Stomach (tissue), 4 donors: ENCODE data around the gene RXRA.

Experiments used
- POLR2A ChIP-seq, 4 donors: fragments of 450-650 bp; IDR thresholded peaks; one replicate each; pipeline ENCODE4 v1.6.1; 2016; ENCODE audit warnings: antibody characterized with exemption in 4 of 4, control low read depth in 2 of 4, mild to moderate bottlenecking in 1 of 4, moderate library complexity in 1 of 4
- POLR2AphosphoS5 ChIP-seq, 3 donors: sonication (generic); formaldehyde crosslinking; IDR thresholded peaks; one replicate each; pipeline ENCODE4 v1.6.1; 2016; ENCODE audit warnings: antibody characterized with exemption in 3 of 3

GRCh38 chr9:134350416-134350994, 24.2 kb downstream of the RXRA start:
- TF ChIP-seq POLR2A (IDR thresholded peaks at IDR 0.05) (no peak), POLR2AphosphoS5 (IDR thresholded peaks at IDR 0.05) (no peak)
